Uterus (tissue), 2 donors: ENCODE results near the gene ALKBH6.

ENCODE experiments used
- POLR2A ChIP-seq, 2 donors: fragments of 450-650 bp; IDR thresholded peaks; one replicate each; pipeline ENCODE4 v1.6.1; 2016; ENCODE audit warnings: antibody characterized with exemption in 2 of 2, mild to moderate bottlenecking in 1 of 2, moderate library complexity in 1 of 2
- TF ChIP-seq, protein P1 (sequence below), 4 experiments: fragments of 200-600 bp in 2 of 4; fragments of 450-650 bp in 2 of 4; sonication (generic) in 2 of 4; IDR thresholded peaks; one replicate each; pipeline ENCODE4 v1.5.1; 2016 to 2019; ENCODE audit warnings: antibody characterized with exemption in 4 of 4, mild to moderate bottlenecking in 2 of 4, moderate library complexity in 1 of 4

DNA sequence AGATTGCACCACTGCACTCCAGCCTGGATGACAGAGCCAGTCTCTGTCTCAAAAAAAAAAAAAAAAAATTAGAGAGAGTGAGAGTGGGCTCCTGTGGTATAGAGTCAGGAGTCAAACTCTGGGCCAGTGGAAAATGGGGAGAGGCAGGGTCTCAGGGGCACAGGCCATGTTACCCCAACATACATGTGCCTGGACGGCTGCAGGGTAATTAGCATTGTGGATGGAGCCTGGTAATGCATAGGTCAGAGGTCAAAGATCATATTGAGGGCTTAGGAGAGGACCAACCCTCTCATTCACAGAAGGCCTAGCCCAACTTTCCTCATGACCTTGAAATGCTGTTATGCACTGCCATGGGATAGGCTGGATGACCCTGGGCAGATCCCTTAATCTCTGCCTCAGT is 11.5 kb upstream of the ALKBH6 start:
- TF ChIP-seq, protein P1, sequence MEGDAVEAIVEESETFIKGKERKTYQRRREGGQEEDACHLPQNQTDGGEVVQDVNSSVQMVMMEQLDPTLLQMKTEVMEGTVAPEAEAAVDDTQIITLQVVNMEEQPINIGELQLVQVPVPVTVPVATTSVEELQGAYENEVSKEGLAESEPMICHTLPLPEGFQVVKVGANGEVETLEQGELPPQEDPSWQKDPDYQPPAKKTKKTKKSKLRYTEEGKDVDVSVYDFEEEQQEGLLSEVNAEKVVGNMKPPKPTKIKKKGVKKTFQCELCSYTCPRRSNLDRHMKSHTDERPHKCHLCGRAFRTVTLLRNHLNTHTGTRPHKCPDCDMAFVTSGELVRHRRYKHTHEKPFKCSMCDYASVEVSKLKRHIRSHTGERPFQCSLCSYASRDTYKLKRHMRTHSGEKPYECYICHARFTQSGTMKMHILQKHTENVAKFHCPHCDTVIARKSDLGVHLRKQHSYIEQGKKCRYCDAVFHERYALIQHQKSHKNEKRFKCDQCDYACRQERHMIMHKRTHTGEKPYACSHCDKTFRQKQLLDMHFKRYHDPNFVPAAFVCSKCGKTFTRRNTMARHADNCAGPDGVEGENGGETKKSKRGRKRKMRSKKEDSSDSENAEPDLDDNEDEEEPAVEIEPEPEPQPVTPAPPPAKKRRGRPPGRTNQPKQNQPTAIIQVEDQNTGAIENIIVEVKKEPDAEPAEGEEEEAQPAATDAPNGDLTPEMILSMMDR (IDR thresholded peaks at IDR 0.05): no peak
- TF ChIP-seq POLR2A (IDR thresholded peaks at IDR 0.05): no peak
